Liver (tissue), 9 donors: ENCODE measurements around the gene PFKL. TPM values are rescaled to one million over a fixed set of nuclear protein-coding genes. Genes with fewer than 3 reads are reported as not detected.

Experiments
- DNase-seq: peaks from one replicate; pipeline ENCODE4 v3.0.0-alpha.2; 2017; ENCODE audit warnings: low spot score
- H3K27ac ChIP-seq, 2 donors: one replicate each; pipeline ENCODE4 v1.7.0; 2013; ENCODE audit warnings: inconsistent platforms in 2 of 2, low read length in 2 of 2, control low read depth in 1 of 2, low read depth in 1 of 2, mild to moderate bottlenecking in 1 of 2
- H3K27me3 ChIP-seq, 4 donors: one replicate each; pipeline versions ENCODE4 v1.6.1 to v1.7.0; 2013; ENCODE audit warnings: low read length in 3 of 4, inconsistent platforms in 1 of 4, mild to moderate bottlenecking in 1 of 4, moderate library complexity in 1 of 4; ENCODE audit not compliant: control insufficient read depth in 4 of 4, insufficient read depth in 4 of 4
- H3K36me3 ChIP-seq, 4 donors: one replicate each; pipeline versions ENCODE4 v1.6.1 to v1.7.0; 2013; ENCODE audit warnings: low read length in 3 of 4, mild to moderate bottlenecking in 3 of 4, low read depth in 1 of 4, moderate library complexity in 1 of 4; ENCODE audit not compliant: control insufficient read depth in 4 of 4, insufficient read depth in 3 of 4
- H3K4me1 ChIP-seq, 4 donors: one replicate each; pipeline versions ENCODE4 v1.6.1 to v1.7.0; 2013; ENCODE audit warnings: low read length in 3 of 4, mild to moderate bottlenecking in 3 of 4, moderate library complexity in 1 of 4; ENCODE audit not compliant: control insufficient read depth in 4 of 4, insufficient read depth in 4 of 4
- H3K4me3 ChIP-seq, 3 donors: one replicate each; pipeline versions ENCODE4 v1.6.1 to v1.7.0; 2013; ENCODE audit warnings: low read length in 3 of 3, control low read depth in 1 of 3, low read depth in 1 of 3, mild to moderate bottlenecking in 1 of 3
- H3K9ac ChIP-seq, 2 donors: one replicate each; pipeline ENCODE4 v1.7.0; 2013; ENCODE audit warnings: low read length in 2 of 2, mild to moderate bottlenecking in 2 of 2, moderate library complexity in 2 of 2, control low read depth in 1 of 2, low read depth in 1 of 2
- H3K9me3 ChIP-seq, 4 donors: one replicate each; pipeline versions ENCODE4 v1.6.1 to v1.7.0; 2013; ENCODE audit warnings: low read length in 3 of 4; ENCODE audit not compliant: control insufficient read depth in 4 of 4
- CTCF ChIP-seq: fragments of 150-350 bp; IDR thresholded peaks from 2 replicates; pipeline ENCODE4 v1.5.1; 2017; ENCODE audit warnings: improper control_type of control experiment, low read depth, low read length; ENCODE audit not compliant: missing input control
- EGR1 ChIP-seq, 2 donors: IDR thresholded peaks; 2 replicates each; pipeline ENCODE4 v1.6.1; 2016 to 2018; ENCODE audit warnings: antibody characterized with exemption in 2 of 2, low read depth in 2 of 2
- FOXA2 ChIP-seq: IDR thresholded peaks from 2 replicates; pipeline ENCODE4 v1.6.1; 2016; ENCODE audit warnings: antibody characterized with exemption
- GABPA ChIP-seq, 2 donors: IDR thresholded peaks in 1 of 2; conservative IDR thresholded peaks in 1 of 2; 2 replicates each; pipeline ENCODE4 v1.6.1; 2016; ENCODE audit warnings: antibody characterized with exemption in 2 of 2, mild to moderate bottlenecking in 1 of 2, moderate library complexity in 1 of 2
- HNF4A ChIP-seq, 2 donors: conservative IDR thresholded peaks; 2 replicates each; pipeline ENCODE4 v1.6.1; 2016; ENCODE audit warnings: antibody characterized with exemption in 2 of 2, mild to moderate bottlenecking in 2 of 2
- HNF4G ChIP-seq: IDR thresholded peaks from 2 replicates; pipeline ENCODE4 v1.6.1; 2016; ENCODE audit warnings: antibody characterized with exemption
- JUND ChIP-seq, 2 donors: IDR thresholded peaks; 2 replicates each; pipeline ENCODE4 v1.6.1; 2016; ENCODE audit warnings: antibody characterized with exemption in 2 of 2
- MAX ChIP-seq: IDR thresholded peaks from 2 replicates; pipeline ENCODE4 v1.6.1; 2016; ENCODE audit warnings: antibody characterized with exemption
- NR2F2 ChIP-seq: IDR thresholded peaks from 2 replicates; pipeline ENCODE4 v1.6.1; 2016; ENCODE audit warnings: antibody characterized with exemption
- RAD21 ChIP-seq, 2 donors: IDR thresholded peaks; 2 replicates each; pipeline ENCODE4 v1.6.1; 2016; ENCODE audit warnings: antibody characterized with exemption in 2 of 2, mild to moderate bottlenecking in 2 of 2
- REST ChIP-seq: IDR thresholded peaks from 2 replicates; pipeline ENCODE4 v1.6.1; 2016; ENCODE audit warnings: antibody characterized with exemption, mild to moderate bottlenecking
- RXRA ChIP-seq, 2 donors: IDR thresholded peaks; 2 replicates each; pipeline ENCODE4 v1.6.1; 2017 to 2018; ENCODE audit warnings: antibody characterized with exemption in 2 of 2, mild to moderate bottlenecking in 1 of 2
- SP1 ChIP-seq: IDR thresholded peaks from 2 replicates; pipeline ENCODE4 v1.6.1; 2018; ENCODE audit warnings: antibody characterized with exemption, mild to moderate bottlenecking
- TAF1 ChIP-seq: conservative IDR thresholded peaks from 2 replicates; pipeline ENCODE4 v1.6.1; 2016; ENCODE audit warnings: antibody characterized with exemption, mild to moderate bottlenecking
- YY1 ChIP-seq: IDR thresholded peaks from 2 replicates; pipeline ENCODE4 v1.6.1; 2016; ENCODE audit warnings: antibody characterized with exemption, mild to moderate bottlenecking
- ZBTB33 ChIP-seq: IDR thresholded peaks from 2 replicates; pipeline ENCODE4 v1.6.1; 2016; ENCODE audit warnings: antibody characterized with exemption
- WGBS: extraction: QIAGEN DNeasy Blood & Tissue Kit; methylation state at CpG from one replicate; pipeline ENCODE4 v1.1.7; 2013; 5-methylcytosine and 5-hydroxymethylcytosine counted together
- polyA plus RNA-seq, 2 donors: library from polyadenylated mRNA; stranded (reverse) in 1 of 2; unstranded in 1 of 2; fragments of 200-250 nt in 1 of 2; fragments of >200 nt in 1 of 2; fragmentation: Nextera tagmentation in 1 of 2; extraction: Ambion mirVana in 1 of 2; gene quantifications; one replicate each; pipeline versions ENCODE4 v1.2.1 to v1.2.3, GENCODE V29; 2013 to 2015
- total RNA-seq, 2 donors: library from RNA; depleted of rRNA; stranded (reverse); fragments of >200 nt; gene quantifications; one replicate each; pipeline ENCODE4 v1.2.3, GENCODE V29; 2014
- TF ChIP-seq, protein P1 (sequence below): IDR thresholded peaks from 2 replicates; pipeline ENCODE4 v1.6.1; 2016; ENCODE audit warnings: antibody characterized with exemption
- donor health status: healthy.
- donor health status: healthy.
- donor health status: healthy.
- donor health status: healthy.
- donor health status: healthy.

PFKL gene
- total and polyA plus RNA-seq, 4 donors, result 48.1 to 98.4 (median 81.0) TPM

- Histone ChIP-seq H3K4me3 (no peak overlapping the region), H3K9me3 (no peaks in the 10 kb centered on the region), H3K27ac (no peak overlapping the region), H3K4me1 (peaks cover 1 to 22% (median 15%) of the 10 kb centered on the region in 4 donors), H3K9ac (no peak overlapping the region), H3K27me3 (peaks cover 0 to 2% (median 0%) of the 10 kb centered on the region in 4 donors), H3K36me3 (no peaks in the 10 kb centered on the region)
- no peak for DNase-seq
- TF ChIP-seq JUND (IDR thresholded peaks at IDR 0.05) (no peak), FOXA2 (no peak), REST (no peak), GABPA (IDR thresholded peaks at IDR 0.05 in 1 of 2, conservative IDR thresholded peaks at IDR 0.05 in 1 of 2) (no peak), ZBTB33 (no peak), TAF1 (no peak), RXRA (IDR thresholded peaks at IDR 0.05) (no peak), YY1 (no peak), HNF4A (conservative IDR thresholded peaks at IDR 0.05) (no peak)
- TF ChIP-seq, protein P1, sequence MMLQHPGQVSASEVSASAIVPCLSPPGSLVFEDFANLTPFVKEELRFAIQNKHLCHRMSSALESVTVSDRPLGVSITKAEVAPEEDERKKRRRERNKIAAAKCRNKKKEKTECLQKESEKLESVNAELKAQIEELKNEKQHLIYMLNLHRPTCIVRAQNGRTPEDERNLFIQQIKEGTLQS, result no peak
- 94% methylated on average over 11 of the region's 11 CpGs for WGBS
These were observed 56.3 kb downstream of the PFKL start for GRCh38 chr21:44356160-44356559.

DNA sequence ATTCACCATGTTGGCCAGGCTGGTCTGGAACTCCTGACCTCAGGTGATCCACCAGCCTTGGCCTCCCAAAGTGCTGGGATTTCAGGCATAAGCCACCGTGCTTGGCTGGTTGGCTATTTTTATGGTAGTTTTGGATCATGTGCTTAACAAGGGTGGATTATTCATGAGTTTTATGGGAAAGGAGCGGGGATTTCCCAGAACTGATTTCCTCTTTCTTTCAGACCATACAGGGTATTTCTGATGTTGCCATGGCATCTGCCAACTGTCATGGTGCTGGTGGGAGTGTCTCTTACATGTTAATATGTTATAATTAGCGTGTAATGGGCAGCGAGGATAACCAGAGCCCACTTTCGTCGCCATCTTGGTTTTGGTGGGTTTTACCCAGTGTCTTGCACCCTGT is 56.8 kb downstream of the PFKL start:
- 90% methylated on average over 6 of the region's 6 CpGs for WGBS
- H3K4me3 ChIP-seq, result no peak overlapping the region
- no peaks in the 10 kb centered on the region for H3K36me3 ChIP-seq
- no peak for DNase-seq
- no peak overlapping the region for H3K27ac ChIP-seq
- H3K9ac ChIP-seq, result no peak overlapping the region
- no peaks in the 10 kb centered on the region for H3K9me3 ChIP-seq
- TF ChIP-seq EGR1 (IDR thresholded peaks at IDR 0.05; ENCODE audit: low read depth in 2 of 2) (no peak), MAX (no peak), CTCF (no peak), ZBTB33 (no peak), NR2F2 (no peak), RAD21 (IDR thresholded peaks at IDR 0.05) (no peak), GABPA (IDR thresholded peaks at IDR 0.05 in 1 of 2, conservative IDR thresholded peaks at IDR 0.05 in 1 of 2) (no peak), HNF4G (no peak), HNF4A (conservative IDR thresholded peaks at IDR 0.05) (no peak), TAF1 (no peak), SP1 (no peak)
- TF ChIP-seq, protein P1, result no peak
- H3K4me1 ChIP-seq, result peaks cover 1 to 22% (median 15%) of the 10 kb centered on the region in 4 donors
- H3K27me3 ChIP-seq, result no peaks in the 10 kb centered on the region
